Measurements from ENCODE around the gene IL12RB1.

The IL12RB1 gene

GRCh38 chr19:18113827-18114226 lies 27.1 kb upstream of the IL12RB1 start:
- no peak for TF ChIP-seq CTCF (IDR thresholded peaks at IDR 0.05; ENCODE audit: low read depth, low read length, missing control alignments)
- DNase-seq (ENCODE audit: low read depth): no peak
- no peak overlapping the region for H3K4me3 ChIP-seq (ENCODE audit: low read depth, low read length)
- in situ Hi-C loops (cut with HindIII; ENCODE audit: low sequenced_read_pairs): no loop called here

DNA sequence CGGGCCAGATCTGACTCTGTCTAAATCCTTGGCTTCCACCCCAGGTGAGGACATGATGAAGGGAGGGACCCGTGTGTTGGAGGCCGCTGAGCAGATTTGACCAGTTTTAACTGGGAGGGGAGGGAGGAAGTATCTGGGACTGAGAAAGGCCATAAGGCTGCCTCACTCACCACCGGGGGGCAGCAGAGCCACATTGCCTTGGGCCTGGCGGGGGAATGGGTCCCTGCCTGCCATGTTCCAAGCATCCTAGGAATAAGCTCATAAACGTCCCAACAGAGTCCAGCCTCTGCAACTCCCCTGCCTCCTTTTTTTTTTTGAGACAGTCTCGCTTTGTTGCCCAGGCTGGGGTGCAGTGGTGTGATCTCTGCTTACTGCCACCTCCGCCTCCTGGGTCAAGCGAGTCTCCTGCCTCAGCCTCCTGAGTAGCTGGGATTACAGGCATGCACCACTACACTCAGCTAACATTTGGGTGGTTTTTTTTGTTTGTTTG lies 26.3 kb upstream of the IL12RB1 start:
- H3K4me3 ChIP-seq (ENCODE audit: low read depth, low read length): no peak overlapping the region
- peak; percentile 97 for TF ChIP-seq CTCF (IDR thresholded peaks at IDR 0.05; ENCODE audit: low read depth, low read length, missing control alignments)
- DNase-seq (ENCODE audit: low read depth): peak; percentile 59
- in situ Hi-C loops (cut with HindIII; ENCODE audit: low sequenced_read_pairs): no loop called here

DNA sequence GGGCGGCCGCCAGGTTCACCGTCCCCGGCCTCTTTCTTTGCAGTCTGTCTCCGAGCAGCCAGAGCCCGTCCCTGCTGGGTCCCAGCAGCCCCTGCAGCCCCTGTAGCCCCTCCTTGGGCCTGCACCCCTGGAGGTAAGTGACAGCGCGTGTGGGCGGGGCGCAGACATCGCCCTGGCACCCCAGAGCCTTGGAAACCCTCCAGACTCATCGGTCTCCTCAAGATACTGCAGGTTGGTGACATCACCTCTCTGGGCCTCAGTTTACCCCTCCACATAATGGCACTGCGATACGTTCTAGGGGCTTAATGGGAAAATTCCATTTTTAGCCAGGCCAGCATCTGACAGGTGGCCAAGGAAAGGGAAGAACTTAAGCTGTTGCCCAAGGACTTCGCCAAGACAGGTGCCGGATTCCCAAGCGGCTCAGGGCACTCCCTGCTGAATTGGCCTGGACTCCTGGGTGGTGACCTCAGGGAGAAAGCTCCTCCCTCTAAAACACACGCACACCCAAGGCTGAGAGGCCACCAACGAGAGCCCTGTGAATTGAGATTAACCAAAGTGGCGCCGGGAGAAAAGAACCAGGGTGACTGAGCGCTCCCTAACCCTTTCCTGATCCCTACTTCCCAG lies 24.0 kb upstream of the IL12RB1 start:
- TF ChIP-seq CTCF (IDR thresholded peaks at IDR 0.05; ENCODE audit: low read depth, low read length, missing control alignments): no peak
- in situ Hi-C loops (cut with HindIII; ENCODE audit: low sequenced_read_pairs): no loop called here
- peak overlapping the region; percentile 57 for H3K4me3 ChIP-seq (ENCODE audit: low read depth, low read length)
- no peak for DNase-seq (ENCODE audit: low read depth)

- in situ Hi-C loops (cut with HindIII; ENCODE audit: low sequenced_read_pairs): loop anchor here (10.0 kb wide), 1 partner anchor 75 kb away; no protein-coding TSS in a partner anchor
These were observed 23.2 kb upstream of the IL12RB1 start for GRCh38 chr19:18109733-18110608.

DNA sequence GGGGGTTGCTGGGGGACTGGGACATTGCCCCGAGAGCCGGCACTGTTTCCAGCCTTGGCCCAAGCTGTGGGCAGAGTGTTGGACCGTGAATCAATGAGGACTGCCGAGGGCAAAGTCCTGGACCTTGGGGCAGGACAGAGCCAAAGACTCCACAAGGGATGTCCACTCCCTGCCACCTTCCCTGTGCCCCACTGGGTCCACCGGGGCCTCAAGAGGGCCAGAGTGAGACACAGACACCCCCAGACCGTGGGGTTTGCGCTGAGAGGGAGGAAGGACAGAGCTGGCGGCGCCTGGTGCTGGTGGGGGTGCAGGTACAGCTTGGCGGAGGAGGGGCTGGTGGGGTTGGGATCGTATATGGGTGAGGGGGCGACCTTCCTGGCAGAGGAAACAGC lies 22.6 kb upstream of the IL12RB1 start:
- in situ Hi-C loops (cut with HindIII; ENCODE audit: low sequenced_read_pairs): loop anchor here (10.0 kb wide), 1 partner anchor 75 kb away; no protein-coding TSS in a partner anchor
- no peak for TF ChIP-seq CTCF (IDR thresholded peaks at IDR 0.05; ENCODE audit: low read depth, low read length, missing control alignments)
- H3K4me3 ChIP-seq (ENCODE audit: low read depth, low read length): peak overlapping the region; percentile 57
- no peak for DNase-seq (ENCODE audit: low read depth)

More at GRCh38 chr19:18109733-18110608, 23.2 kb upstream of the IL12RB1 start:
- H3K4me3 ChIP-seq (ENCODE audit: low read depth, low read length): peak overlapping the region; percentile 57
- no peak for DNase-seq (ENCODE audit: low read depth)
- TF ChIP-seq CTCF (IDR thresholded peaks at IDR 0.05; ENCODE audit: low read depth, low read length, missing control alignments): no peak

GRCh38 chr19:18108897-18109296 lies 22.2 kb upstream of the IL12RB1 start:
- in situ Hi-C loops (cut with HindIII; ENCODE audit: low sequenced_read_pairs): loop anchor here (10.0 kb wide), 1 partner anchor 76 kb away; no protein-coding TSS in a partner anchor
- no peak for DNase-seq (ENCODE audit: low read depth)
- no peak for TF ChIP-seq CTCF (IDR thresholded peaks at IDR 0.05; ENCODE audit: low read depth, low read length, missing control alignments)
- H3K4me3 ChIP-seq (ENCODE audit: low read depth, low read length): no peak overlapping the region
